Measurements from ENCODE around the gene CGB1. TPM values are rescaled to one million over a fixed set of nuclear protein-coding genes. Genes with fewer than 3 reads are reported as not detected.
"Not testable (repeated sequence)": the region's sequence is repeated elsewhere in the genome, so short reads cannot be mapped to it uniquely, and the experiment has no call there.

The CGB1 gene
- total RNA-seq (2021; fragmentation: NEBNext Ultra II Directional; extraction: Animal tissue kit (Norgen Biotek cat#: 25700)) = 1 to 10 TPM in 1 of 6 experiments, under 1 TPM in 1, not detected in 4; 0.38 to 1.0 TPM
- long read RNA-seq = 0 reads

- peak; percentile 72 for TF ChIP-seq CTCF (IDR thresholded peaks at IDR 0.05)
- H3K27ac Mint-ChIP-seq; H3K9me3 Mint-ChIP-seq; H3K27me3 Mint-ChIP-seq (ENCODE audit: insufficient read depth); DNase-seq; H3K36me3 Mint-ChIP-seq (ENCODE audit: low read depth); H3K4me3 Mint-ChIP-seq: not testable (repeated sequence)
- H3K4me1 Mint-ChIP-seq (ENCODE audit: low read depth) = peaks cover 17% of the 10 kb centered on the region
Measured at GRCh38 chr19:49036815-49037214, at the start of gene CGB1. Gene CGB1 (minus strand): TSS chr19:49036895. CDS start chr19:49036711, 184 bp downstream.

- no peak for TF ChIP-seq CTCF (IDR thresholded peaks at IDR 0.05)
- Mint-ChIP-seq H3K36me3 (ENCODE audit: low read depth) (peaks cover 28% of the 10 kb centered on the region), H3K4me1 (ENCODE audit: low read depth) (peaks cover 29% of the 10 kb centered on the region), H3K4me3 (peak overlapping the region; percentile 96), H3K27ac (peak overlapping the region; percentile 94), H3K9me3 (no peaks in the 10 kb centered on the region), H3K27me3 (ENCODE audit: insufficient read depth) (peaks cover 3% of the 10 kb centered on the region)
- DNase-seq = no peak
Measured at GRCh38 chr19:49086296-49086695, 49.6 kb upstream of the CGB1 start.

GRCh38 chr19:49085868-49086232, 49.2 kb upstream of the CGB1 start:
- H3K27ac Mint-ChIP-seq = peak overlapping the region; percentile 94
- peaks cover 26% of the 10 kb centered on the region for H3K36me3 Mint-ChIP-seq (ENCODE audit: low read depth)

GRCh38 chr19:49085020-49085867, 48.5 kb upstream of the CGB1 start, which contains the start of gene SNRNP70:
Gene SNRNP70 (plus strand): TSS chr19:49085451. CDS start chr19:49086415, 964 bp downstream.
- peak; percentile 99 for DNase-seq

More at GRCh38 chr19:49085868-49086232, 49.2 kb upstream of the CGB1 start:
- H3K4me1 Mint-ChIP-seq (ENCODE audit: low read depth) = peaks cover 29% of the 10 kb centered on the region
- H3K4me3 Mint-ChIP-seq = peak overlapping the region; percentile 96
- no peak for DNase-seq
- TF ChIP-seq CTCF (IDR thresholded peaks at IDR 0.05) = no peak
- no peaks in the 10 kb centered on the region for H3K9me3 Mint-ChIP-seq
- H3K27me3 Mint-ChIP-seq (ENCODE audit: insufficient read depth) = peaks cover 2% of the 10 kb centered on the region

More at GRCh38 chr19:49085020-49085867, 48.5 kb upstream of the CGB1 start, which contains the start of gene SNRNP70:
- Mint-ChIP-seq H3K27ac (peak within 1 kb of the TSS; percentile 94), H3K4me1 (ENCODE audit: low read depth) (peaks cover 29% of the 10 kb centered on the region), H3K36me3 (ENCODE audit: low read depth) (peaks cover 21% of the 10 kb centered on the region), H3K27me3 (ENCODE audit: insufficient read depth) (peaks cover 2% of the 10 kb centered on the region), H3K9me3 (no peaks in the 10 kb centered on the region), H3K4me3 (peak within 1 kb of the TSS; percentile 96)
- TF ChIP-seq CTCF (IDR thresholded peaks at IDR 0.05) = no peak; the same call in 1 of the 2 replicates
